RWPE2 (cell line): ENCODE results near the gene EFNB3.

ENCODE experiments used
- ATAC-seq: fragments of 200-7000 bp; cut with Tn5 transposase; 3 replicates; pipeline ENCODE4 v1.9.1; 2021; ENCODE audit warnings: low read depth
- DNase-seq: peaks from one replicate; pipeline ENCODE4 v3.0.0-alpha.2; 2020; ENCODE audit warnings: low spot score
- H3K27ac ChIP-seq: fragments of 450-650 bp; 2 replicates; pipeline ENCODE4 v1.5.1; 2017; ENCODE audit warnings: mild to moderate bottlenecking; ENCODE audit not compliant: poor library complexity, severe bottlenecking
- H3K27me3 ChIP-seq: fragments of 250-450 bp; sonication (Bioruptor Pico); 2 replicates; pipeline ENCODE4 v1.5.1; 2021; ENCODE audit warnings: mild to moderate bottlenecking, moderate library complexity; ENCODE audit not compliant: insufficient read depth, poor library complexity, severe bottlenecking
- H3K36me3 ChIP-seq: fragments of 250-450 bp; sonication (Bioruptor Pico); 2 replicates; pipeline ENCODE4 v1.5.1; 2020; ENCODE audit warnings: low read depth, mild to moderate bottlenecking, moderate library complexity
- H3K4me1 ChIP-seq: fragments of 250-450 bp; sonication (Bioruptor Pico); 2 replicates; pipeline ENCODE4 v1.5.1; 2021; ENCODE audit warnings: mild to moderate bottlenecking, moderate library complexity; ENCODE audit not compliant: insufficient read depth, poor library complexity, severe bottlenecking
- H3K4me3 ChIP-seq: fragments of 250-450 bp; sonication (Bioruptor Pico); 2 replicates; pipeline ENCODE4 v1.5.1; 2021; ENCODE audit warnings: mild to moderate bottlenecking, moderate library complexity; ENCODE audit not compliant: severe bottlenecking
- H3K9me3 ChIP-seq: fragments of 250-450 bp; sonication (Bioruptor Pico); 2 replicates; pipeline ENCODE4 v1.5.1; 2021; ENCODE audit warnings: mild to moderate bottlenecking, moderate library complexity; ENCODE audit not compliant: severe bottlenecking
- TF ChIP-seq, protein P1 (sequence below): fragments of 450-650 bp; IDR thresholded peaks from one replicate; pipeline ENCODE4 v1.5.1; 2017; ENCODE audit warnings: mild to moderate bottlenecking, moderate library complexity; ENCODE audit not compliant: poor library complexity, severe bottlenecking

Gene EFNB3

DNA sequence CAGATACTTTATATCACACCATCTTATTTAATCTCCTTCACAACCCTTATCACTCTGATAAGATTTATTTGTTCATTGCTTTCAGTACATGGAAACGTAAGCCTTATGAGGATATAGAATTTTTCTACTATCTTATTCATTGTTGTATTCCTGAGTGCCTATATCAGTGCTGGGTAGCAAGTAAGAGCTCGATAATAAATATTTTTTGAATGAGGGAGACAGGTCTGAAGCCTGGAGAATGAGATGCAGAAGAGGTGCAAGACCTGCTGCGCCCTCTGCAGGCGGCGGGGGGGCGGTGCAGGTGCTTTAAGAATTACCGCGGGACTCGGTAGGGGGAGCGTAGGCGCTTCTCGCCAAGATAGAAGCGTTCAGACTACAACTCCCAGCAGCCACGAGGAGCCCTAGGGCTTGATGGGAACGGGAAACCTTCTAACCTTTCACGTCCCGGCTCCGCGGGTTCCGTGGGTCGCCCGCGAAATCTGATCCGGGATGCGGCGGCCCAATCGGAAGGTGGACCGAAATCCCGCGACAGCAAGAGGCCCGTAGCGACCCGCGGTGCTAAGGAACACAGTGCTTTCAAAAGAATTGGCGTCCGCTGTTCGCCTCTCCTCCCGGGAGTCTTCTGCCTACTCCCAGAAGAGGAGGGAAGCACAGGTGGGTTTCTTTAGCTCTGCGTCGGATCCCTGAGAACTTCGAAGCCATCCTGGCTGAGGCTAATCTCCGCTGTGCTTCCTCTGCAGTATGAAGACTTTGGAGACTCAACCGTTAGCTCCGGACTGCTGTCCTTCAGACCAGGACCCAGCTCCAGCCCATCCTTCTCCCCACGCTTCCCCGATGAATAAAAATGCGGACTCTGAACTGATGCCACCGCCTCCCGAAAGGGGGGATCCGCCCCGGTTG, 16.8 kb upstream of the EFNB3 start, which contains the start of gene WRAP53:
TSS of gene WRAP53 (plus strand) at position 570 of the 900 bp plus-strand sequence. CDS start at position 742, 172 bp downstream.
- H3K4me3 ChIP-seq, result peak within 1 kb of the TSS; percentile 67
- H3K36me3 ChIP-seq, result peaks cover 44% of the 10 kb centered on the region
- ATAC-seq (peak; percentile 86), DNase-seq (peak; percentile 98)
- peaks cover 7% of the 10 kb centered on the region for H3K4me1 ChIP-seq
- TF ChIP-seq, protein P1, sequence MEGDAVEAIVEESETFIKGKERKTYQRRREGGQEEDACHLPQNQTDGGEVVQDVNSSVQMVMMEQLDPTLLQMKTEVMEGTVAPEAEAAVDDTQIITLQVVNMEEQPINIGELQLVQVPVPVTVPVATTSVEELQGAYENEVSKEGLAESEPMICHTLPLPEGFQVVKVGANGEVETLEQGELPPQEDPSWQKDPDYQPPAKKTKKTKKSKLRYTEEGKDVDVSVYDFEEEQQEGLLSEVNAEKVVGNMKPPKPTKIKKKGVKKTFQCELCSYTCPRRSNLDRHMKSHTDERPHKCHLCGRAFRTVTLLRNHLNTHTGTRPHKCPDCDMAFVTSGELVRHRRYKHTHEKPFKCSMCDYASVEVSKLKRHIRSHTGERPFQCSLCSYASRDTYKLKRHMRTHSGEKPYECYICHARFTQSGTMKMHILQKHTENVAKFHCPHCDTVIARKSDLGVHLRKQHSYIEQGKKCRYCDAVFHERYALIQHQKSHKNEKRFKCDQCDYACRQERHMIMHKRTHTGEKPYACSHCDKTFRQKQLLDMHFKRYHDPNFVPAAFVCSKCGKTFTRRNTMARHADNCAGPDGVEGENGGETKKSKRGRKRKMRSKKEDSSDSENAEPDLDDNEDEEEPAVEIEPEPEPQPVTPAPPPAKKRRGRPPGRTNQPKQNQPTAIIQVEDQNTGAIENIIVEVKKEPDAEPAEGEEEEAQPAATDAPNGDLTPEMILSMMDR, result peak; percentile 99
- H3K27ac ChIP-seq, result peak within 1 kb of the TSS; percentile 91
- H3K9me3 ChIP-seq, result no peaks in the 10 kb centered on the region
- no peaks in the 10 kb centered on the region for H3K27me3 ChIP-seq

GRCh38 chr17:7688808-7689316, 16.1 kb upstream of the EFNB3 start:
- peaks cover 7% of the 10 kb centered on the region for H3K4me1 ChIP-seq
- H3K27me3 ChIP-seq, result no peaks in the 10 kb centered on the region
- H3K36me3 ChIP-seq, result peaks cover 44% of the 10 kb centered on the region
- ATAC-seq (no peak), DNase-seq (no peak)
- H3K4me3 ChIP-seq, result peak overlapping the region; percentile 67
- TF ChIP-seq, protein P1, result no peak
- H3K9me3 ChIP-seq, result no peaks in the 10 kb centered on the region
- peak overlapping the region; percentile 91 for H3K27ac ChIP-seq

DNA sequence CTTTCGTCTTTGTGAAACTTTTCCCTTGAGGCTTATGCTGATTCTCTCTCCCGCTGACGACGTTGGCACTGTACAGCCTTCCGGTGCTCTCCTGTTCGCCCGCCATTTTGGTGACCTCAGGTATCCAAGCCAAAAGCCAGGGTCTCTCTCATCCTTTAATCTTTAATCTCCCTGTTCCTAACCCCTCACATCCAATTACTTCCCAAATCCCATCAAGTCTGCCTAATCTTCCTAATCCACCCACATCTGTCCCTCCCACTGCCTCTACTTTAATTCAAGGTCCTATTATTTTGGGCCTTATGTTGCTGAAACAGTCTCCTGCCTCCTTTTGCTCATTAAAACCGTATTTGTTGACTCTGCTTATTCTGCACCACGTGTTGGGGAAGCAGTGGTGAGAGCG, 9.4 kb upstream of the EFNB3 start:
- Histone ChIP-seq H3K36me3 (peaks cover 26% of the 10 kb centered on the region), H3K4me1 (no peaks in the 10 kb centered on the region), H3K4me3 (no peak overlapping the region), H3K9me3 (no peaks in the 10 kb centered on the region), H3K27me3 (no peaks in the 10 kb centered on the region), H3K27ac (no peak overlapping the region)
- ATAC-seq (no peak), DNase-seq (no peak)
- TF ChIP-seq, protein P1, result no peak

GRCh38 chr17:7697828-7698588, 7.0 kb upstream of the EFNB3 start:
- H3K9me3 ChIP-seq, result no peaks in the 10 kb centered on the region
- no peak overlapping the region for H3K27ac ChIP-seq
- no peaks in the 10 kb centered on the region for H3K27me3 ChIP-seq
- ATAC-seq (no peak), DNase-seq (no peak)
- no peaks in the 10 kb centered on the region for H3K4me1 ChIP-seq
- TF ChIP-seq, protein P1, result no peak
- H3K36me3 ChIP-seq, result peaks cover 38% of the 10 kb centered on the region
- H3K4me3 ChIP-seq, result no peak overlapping the region
